ENCODE measurements around the gene ST6GALNAC3. TPM values are rescaled to one million over a fixed set of nuclear protein-coding genes. Genes with fewer than 3 reads are reported as not detected.

ST6GALNAC3 gene
- total RNA-seq, 1 experiment from 2014 or later = 1.9 TPM

DNA sequence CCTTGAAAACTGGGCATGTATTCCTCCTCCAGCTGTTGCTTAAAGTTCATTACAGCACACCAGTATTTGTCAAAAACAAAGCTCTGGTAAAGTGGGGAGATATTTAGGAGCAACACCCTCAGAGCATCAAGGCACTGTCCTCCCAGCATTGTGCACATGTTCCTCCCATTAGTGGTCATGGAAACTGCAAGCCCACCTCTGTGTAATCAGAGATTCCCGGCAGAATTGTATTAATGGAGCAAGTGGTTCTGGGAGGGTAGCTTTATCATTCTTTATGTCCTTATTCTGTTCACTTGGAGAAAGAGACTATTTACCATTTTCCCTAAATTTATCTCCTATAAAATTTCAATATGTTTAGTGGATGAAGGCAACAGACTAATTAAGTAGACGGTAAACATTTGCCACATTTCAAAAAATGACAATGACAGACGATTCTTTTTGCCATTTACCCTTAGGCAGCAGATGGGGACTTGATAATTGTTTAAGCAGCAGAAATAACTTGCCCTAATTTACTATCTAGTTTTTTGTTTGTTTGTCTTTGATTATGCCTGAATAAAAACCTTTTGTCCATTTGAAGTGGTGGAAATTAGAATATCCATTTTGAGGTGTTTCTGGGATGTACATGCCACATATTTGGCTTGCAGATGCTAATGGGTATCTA lies 503.1 kb downstream of the ST6GALNAC3 start:
- DNase-seq (ENCODE audit: low spot score) = no peak

DNA sequence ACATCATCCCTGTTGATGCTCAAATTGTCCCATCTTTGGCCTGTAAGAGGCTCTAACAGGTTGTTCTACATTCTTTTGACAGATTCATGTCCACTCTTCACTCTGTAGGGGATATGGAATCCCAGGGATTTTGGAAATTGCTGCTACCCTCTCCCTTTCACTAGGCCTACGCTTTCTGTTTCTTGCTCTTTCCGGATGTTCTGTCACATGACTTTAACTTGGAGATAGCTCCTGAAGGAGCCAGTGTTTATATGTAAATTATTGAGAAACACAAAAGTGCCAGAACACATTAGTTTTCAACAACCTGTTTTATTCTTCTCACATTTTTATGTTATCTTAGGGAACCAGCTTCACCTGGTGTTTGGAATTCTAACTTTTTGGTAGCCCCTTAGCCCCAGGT lies 505.7 kb downstream of the ST6GALNAC3 start:
- no peak for DNase-seq (ENCODE audit: low spot score)

DNA sequence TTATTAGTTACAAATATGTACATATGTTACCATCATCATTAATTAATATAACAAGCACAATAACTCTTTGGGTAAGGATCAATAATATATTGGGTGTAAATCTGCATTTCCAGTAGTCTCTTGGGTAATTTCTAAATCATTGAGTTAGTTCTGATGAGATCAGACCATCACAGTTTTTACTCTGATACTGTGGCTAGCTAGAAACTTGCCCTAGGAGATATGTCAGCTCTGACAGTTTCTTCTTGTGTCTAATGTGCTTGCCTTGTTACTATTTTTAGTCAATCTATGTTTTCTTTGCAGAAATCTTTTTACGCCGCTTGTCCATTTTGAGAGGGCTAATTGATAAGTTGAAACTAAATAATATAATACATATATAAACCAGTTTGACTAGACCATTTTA lies 507.2 kb downstream of the ST6GALNAC3 start:
- DNase-seq (ENCODE audit: low spot score) = no peak

DNA sequence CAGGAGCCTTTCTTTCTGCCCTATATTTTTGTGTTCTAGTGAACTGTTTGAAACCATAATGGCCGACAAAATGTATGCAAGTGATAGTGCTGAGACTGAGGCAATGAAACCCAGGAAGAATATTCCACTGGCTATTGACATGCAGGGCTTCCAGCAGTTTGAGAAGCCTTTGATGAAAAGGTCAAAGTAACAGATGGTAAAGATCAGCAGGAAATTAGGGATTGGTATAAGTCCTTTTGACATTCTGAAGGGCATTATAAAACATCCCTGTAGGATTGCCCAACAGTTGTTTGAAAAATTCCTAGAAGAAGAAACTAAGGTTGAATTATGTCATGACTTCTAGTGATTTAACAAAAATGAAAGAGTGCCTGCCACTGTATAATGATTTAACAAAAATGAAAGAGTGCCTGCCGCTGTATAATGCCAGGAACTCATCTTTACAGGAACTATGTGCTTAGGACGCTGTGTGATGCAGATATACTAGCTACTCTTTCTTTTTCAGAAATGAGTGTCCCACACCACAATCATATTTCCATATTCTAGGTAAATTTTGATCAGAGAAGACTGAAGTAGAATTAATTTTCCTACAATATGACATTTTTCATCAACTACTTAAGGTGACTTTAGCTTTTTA lies 508.8 kb downstream of the ST6GALNAC3 start:
- no peak for DNase-seq (ENCODE audit: low spot score)

DNA sequence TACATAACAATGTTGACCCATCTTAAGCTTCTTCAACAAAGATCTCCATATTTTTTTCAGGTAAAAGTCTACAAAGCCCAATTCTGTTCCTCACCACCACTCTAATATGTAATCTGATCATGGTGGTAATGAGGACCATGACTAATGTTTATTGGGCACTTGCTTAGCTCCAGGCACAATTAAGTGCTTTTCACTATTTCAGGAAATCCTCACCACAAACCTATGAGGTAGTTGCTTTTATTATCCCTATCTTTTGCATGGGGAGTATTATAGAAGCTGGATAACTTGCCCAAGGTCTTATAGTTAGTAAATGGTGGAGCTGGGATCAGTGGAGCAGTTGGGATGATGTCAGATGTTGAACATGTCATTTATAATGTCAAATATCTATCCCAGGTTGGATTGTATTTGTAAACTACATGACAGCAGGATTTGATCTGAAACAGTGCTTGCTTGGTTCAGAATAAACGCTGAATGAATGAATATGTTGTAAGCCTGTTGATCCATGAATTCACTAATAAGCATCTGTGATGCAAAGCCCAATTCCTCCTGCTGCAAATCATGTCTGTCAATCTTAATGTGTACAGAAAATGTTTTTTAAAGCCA lies 509.4 kb downstream of the ST6GALNAC3 start:
- no peak for DNase-seq (ENCODE audit: low spot score)

DNA sequence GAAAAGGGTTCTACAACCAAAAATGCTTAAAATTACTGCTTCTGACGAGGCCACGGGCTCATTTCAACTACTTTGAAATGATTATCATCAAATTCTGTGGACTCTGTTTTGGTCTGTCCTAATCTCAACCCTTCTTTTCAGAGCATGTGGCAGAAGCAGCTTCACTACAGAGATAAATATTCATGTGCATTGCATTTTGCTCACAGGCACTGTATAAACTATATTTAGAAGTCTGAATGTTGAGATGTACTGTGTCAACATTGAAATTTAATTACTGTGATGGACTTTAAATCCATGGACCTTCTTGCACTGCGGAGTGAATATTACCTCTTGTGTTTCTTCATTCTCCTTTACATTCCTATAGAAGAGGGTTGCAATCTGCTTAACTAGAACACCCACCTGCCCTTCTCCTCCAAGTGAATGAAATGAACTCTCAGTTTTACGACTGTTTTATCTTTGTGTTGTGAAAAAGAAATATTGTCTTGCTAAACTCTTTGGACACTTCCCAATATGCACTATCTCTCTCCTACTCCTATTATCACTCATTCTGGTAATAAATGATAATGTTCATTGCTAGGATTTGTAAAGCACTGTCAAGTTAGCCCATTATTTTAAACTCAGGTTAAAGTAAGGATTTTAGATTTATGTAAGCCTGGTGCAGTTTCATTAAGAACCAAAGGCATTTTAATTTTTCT lies 511.6 kb downstream of the ST6GALNAC3 start:
- no peak for DNase-seq (ENCODE audit: low spot score)

DNA sequence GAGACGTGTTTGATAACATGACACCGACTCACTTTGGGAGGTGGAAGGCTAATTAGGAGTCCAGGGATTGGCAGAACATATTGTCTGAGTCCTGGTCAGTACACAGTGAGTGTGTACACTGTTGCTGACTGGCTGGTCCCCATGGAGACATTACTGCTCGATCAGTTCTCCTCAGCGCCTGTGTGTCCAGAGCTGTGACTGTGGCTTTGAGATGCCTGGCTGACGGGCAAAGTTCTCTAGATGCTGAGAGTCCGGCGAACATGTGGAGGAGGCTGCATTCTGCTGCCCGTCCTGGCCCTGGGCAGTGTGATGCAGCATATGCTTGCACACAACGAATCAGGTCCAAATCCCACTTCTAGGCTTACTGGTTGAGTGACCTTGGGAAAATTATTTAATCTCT lies 512.7 kb downstream of the ST6GALNAC3 start:
- DNase-seq (ENCODE audit: low spot score) = no peak

DNA sequence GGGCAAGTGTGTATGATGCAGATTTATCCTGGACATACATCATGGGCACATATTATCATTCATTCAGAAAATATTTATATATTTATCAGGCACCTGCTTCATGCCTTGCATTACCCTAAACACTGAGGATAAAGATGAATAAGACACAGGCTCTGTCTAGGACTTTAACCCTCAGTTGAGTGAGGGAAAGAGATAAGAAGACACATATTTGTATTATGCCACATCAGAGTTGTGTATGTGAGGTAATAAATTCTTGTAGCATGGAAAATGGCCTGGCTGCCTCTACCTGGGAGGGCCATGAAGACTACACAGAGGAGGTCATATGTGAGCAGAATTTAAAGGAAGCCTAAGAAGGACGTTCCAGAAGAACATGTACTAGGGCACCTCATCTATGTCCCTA lies 516.9 kb downstream of the ST6GALNAC3 start:
- no peak for DNase-seq (ENCODE audit: low spot score)

DNA sequence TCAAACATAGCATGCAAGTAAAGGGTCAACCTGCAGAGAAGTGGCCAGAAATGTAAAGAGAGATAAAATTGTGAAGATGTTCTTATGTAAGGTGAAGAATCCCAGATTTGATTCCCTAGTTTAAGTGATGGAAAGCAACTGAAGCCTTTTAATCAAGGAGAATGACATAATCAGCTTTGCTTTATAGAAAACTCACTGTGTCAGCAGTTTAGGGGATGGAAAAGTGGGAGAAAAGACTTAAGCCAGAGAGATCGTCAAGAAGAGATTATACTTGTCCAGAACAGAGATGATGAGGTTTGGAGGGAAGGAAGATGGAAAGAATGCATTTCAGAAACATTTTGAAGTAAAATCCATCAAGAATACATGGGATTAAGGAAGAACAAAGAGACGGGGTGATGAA lies 517.4 kb downstream of the ST6GALNAC3 start:
- no peak for DNase-seq (ENCODE audit: low spot score)

DNA sequence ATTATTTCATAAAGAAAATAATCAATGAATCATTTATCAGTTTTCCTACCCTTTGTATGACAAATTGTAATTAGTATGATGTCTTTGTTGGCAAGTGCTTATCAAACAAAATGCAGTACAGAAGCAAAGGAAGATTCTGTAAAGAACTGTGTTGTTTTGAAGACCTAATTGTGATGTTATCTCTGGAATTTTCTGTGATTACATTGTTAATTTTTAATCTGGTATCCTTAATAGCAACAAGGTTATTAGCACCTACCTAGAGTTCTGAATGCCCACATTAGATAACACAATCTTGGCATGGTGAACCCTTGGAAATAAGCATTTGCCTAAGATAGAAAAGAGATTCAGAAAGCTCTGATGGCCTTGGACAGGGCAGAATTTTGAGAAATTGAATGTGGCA lies 518.6 kb downstream of the ST6GALNAC3 start:
- DNase-seq (ENCODE audit: low spot score) = no peak

DNA sequence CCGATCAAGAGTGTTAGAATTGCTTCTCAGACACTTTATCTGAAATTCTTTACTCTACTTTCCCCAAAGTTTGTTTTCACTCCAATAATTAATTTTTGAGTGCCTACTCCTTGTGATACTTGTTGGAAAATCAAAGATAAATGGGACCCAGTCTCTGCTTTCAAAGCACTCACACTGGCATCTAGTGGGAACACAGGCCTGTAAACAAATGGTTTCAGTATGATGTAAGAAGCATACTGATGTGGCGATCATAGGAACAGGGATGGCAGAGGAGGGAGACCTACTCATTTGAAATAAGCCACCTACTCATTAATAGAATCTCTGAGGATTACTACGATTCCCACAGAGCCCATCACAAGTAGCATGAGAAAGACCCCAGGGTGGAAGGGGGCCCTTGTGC lies 519.1 kb downstream of the ST6GALNAC3 start:
- DNase-seq (ENCODE audit: low spot score) = no peak

DNA sequence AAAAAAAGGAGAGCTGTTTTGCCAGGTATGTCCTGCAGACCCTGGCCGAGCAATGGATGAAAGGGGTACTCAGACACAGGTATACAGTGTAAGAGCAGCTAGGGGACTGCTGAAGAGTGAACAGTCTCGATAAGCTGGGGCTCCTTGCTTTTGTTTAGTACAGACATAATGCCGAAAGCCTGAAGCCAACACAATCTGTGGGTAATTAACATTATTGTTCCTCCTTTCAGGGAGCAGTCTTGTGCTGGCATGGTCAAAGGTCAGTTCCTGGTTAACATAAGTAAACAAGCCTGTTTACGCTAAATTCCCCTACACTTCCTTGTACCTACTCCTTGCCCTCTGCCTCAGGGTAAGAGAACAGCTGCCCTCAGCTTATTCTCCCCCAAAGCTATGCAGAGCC lies 520.5 kb downstream of the ST6GALNAC3 start:
- no peak for DNase-seq (ENCODE audit: low spot score)

DNA sequence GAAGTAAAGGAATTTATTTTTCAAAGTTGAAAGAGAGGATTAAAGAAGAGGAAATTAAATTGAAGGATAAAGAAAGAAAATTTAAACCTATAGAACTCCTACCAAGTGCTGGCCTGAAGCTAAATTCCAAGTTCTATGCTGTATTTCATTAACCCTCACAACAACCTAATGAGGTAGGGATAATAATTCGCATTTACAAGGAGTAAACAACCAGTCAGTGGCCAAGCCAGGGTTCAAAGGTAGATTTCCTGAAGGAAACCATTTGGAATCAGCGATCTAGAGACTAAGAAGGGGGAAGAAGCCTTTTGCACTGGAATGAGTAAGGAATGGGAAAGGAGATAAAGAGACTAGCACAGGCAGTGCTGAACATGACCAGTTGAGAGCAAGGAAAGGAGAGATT lies 526.9 kb downstream of the ST6GALNAC3 start:
- DNase-seq (ENCODE audit: low spot score) = no peak

DNA sequence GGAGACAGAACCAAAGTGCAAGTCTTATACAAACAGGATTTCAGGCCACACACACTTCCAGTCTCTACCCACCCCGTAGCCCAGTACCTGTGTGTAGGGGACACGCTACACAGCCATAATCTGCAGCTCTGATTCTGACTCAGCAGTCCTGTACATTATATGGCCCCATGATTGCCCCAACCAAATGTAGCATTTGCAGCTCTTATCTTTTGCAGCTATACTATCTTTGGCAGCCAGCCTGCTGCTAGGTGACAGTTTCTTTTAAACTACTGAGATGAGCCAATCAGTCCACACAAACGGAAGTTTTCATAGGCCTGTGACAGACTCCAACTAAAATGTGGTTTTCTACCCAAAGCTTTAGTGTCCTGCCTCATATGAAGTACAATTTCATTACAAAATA lies 533.2 kb downstream of the ST6GALNAC3 start:
- no peak for DNase-seq (ENCODE audit: low spot score)

DNA sequence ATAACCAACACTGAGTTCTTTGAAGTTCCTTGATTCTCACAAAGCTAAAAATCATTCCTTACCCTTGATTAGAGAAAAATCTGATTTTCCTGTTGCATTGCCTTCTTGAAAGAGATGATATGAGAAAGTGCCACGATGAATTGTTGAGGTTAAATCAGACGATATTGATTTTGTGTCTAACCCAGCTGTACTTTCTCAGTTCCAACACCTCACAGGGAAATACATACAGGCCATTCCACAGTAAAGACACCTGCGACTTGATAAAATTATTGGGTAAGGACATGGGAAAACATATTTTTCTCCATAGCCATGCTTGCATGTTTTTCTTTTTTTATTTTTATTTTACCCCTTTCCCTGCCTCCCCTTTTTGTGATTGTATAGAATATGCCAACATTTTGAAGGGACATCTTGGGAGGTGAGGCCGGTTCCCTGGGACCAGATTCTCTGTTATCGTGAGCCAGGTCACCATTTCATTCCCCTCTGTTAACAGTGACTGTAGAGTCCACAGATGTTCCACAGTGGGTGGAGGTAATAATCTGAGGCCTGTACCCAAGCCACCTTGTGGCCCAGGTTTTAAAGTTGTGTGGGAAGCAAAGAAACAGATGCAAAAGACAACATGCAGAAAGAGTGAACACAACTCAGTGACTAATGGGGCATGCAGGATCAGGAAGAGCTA lies 537.4 kb downstream of the ST6GALNAC3 start:
- DNase-seq (ENCODE audit: low spot score) = no peak

DNA sequence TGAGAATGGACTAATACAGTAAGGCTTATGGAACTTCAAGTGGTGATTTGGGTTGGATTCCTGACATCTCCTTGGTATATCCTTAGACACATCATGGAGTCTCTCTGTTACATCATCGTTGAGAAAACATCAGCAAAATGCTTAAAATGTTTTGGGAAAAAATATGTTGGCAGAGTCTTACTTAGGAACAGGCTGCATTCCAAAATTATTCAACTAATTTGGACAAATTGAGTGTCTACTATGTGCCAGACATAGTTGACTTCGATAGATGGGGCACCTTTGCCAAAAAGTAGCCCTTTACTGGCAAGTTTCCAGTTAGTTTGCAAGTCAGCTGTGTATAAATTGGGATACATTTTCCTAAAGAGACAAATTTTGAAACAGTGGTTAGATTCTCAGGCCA lies 539.3 kb downstream of the ST6GALNAC3 start:
- no peak for DNase-seq (ENCODE audit: low spot score)

DNA sequence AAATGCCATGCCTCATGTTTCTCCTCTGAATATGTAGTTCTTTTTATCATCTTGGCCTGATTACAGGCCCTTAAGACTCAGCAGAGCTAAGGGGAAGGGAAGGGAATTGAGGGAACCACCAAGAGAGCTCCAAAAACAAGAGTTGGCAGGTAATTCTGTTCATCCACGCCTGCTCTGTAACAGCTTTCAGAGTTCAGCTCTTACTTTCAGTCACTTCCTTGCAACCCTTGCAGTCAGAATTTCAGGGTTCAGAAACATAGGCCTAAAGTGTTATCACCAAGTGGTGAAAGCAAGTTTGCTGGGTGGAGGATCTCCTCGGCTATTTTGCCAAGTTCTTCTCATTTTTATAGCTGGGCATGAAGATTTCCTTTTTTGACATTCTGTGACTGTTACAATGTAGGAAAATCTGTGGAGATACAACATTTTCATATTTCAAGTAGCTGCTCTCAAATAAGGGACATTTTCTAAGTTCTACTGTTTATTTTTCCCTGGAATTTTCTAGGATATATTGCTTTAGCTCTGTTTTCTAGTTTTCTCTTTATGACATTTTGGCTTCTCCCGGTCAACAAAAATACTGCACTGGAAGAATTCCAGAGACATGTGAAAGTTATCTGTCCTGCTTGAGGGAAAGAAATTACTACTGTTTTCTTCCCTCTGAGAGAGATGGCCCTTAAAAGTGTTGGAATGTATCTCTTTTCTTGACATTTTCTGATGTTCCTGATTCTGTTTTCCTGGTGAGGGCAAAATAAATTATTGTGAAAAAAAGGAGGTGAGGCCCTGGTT lies 540.9 kb downstream of the ST6GALNAC3 start:
- no peak for DNase-seq (ENCODE audit: low spot score)

DNA sequence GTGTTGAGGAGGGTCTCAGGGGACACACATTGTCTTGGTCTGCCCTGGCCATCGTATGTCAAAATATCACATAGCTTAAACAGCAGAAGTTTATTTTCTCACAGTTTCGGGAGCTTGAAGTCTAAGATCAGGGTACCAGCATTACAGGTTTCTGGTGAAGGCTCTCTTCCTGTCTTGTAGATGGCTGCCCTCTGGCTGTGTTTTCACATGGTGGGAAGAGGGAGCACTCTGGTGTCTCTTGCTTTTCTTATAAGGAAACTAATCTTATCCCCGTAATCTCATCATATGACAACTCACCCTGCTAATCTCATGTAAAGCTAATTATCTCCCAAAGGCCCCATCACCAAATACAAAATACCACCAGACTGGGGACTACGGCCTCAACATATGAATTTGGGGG lies 545.8 kb downstream of the ST6GALNAC3 start:
- DNase-seq (ENCODE audit: low spot score) = no peak

DNA sequence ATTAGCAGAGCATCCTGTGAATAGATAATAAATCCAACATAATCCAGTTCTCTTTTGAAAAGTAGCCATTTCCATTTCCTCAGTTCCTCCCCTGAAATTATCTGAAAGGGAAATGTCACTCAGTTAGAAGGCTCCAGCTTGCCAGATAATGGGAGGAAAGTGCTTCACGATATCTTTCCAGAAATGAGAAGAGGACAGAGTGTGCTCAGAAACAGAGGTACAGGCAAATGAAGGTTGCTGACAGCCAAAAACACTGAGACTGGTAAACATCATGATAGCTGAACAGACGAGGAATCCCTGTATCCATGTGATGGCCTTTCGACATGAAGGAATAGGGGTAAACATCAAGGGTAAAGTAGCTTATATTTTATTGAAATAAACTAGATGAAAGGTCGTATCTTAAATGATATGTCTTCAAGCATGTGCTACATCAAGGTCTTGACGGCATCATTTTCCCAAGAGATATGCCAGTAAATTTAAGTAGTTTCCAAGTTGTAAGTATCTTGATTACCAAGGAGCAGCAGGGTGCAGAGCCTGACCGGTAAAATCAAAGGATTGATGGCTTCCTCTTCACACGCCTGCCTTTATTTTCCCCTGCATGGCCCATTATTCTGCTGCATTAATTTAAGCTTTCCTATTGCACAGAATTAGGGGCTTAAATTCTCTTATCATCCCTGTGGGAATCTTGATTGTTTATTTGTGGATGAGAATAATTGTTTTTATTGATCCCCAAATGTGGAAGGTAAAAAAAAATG lies 548.4 kb downstream of the ST6GALNAC3 start:
- DNase-seq (ENCODE audit: low spot score) = no peak

DNA sequence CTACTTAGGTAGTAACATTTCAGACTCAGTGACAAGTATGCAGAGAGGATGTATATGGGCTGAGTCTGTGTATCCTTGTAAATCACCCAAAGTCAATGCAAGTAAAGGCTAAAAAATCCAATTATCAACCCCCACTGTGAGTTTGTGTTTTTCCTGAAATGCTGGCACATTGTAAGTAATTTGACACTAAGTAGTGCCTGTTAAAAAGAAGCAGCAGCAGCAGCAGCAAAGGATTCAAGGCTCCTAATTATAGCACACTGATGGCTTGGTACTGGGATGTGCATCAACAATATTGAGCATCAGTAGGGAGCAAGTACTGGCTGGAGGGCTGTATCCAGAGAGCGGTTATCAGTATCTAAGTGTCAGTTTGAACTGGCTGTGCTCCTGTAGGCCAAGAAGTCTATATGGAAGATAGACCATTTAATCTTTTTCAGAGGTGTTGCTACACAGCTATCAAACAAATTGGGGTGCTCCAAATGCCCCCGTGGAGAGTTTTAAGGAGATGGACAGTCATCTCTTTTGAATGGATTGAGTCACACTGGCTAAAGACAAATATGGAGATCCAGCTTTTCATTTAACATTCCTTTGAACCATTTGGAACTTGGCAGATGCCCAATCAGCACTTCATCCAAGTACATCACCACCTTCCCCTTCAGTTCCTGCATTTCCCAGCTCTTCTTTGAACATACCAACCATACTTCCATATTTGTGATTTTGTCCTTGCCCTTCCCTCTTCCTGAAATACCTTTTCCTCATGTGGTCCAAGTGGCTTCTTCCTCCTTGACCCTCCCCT lies 551.5 kb downstream of the ST6GALNAC3 start:
- no peak for DNase-seq (ENCODE audit: low spot score)

All from A172 (cell line).